Activated T-helper 2 cell treated with anti-CD3 and anti-CD28 coated beads, Interferon-gamma antibody, Interleukin-2, Interleukin-4, amounts not matched to agents 10 μg/mL and 5 μg/mL and 100 μg/mL, durations not matched to agents 14 hours and 24 hours and 36 hours (primary cell): ENCODE measurements around the gene HAND1. TPM values are rescaled to one million over a fixed set of nuclear protein-coding genes. Genes with fewer than 3 reads are reported as not detected.

Source experiments
- DNase-seq: peaks from one replicate; pipeline ENCODE4 v3.0.0; 2021; ENCODE audit warnings: low spot score
- H3K27ac Mint-ChIP-seq: one replicate; pipeline ENCODE4 v1.8.0; 2021; ENCODE audit warnings: mixed read lengths
- H3K27me3 Mint-ChIP-seq: one replicate; pipeline ENCODE4 v1.8.0; 2021; ENCODE audit warnings: low read depth, mixed read lengths
- H3K36me3 Mint-ChIP-seq: one replicate; pipeline ENCODE4 v1.8.0; 2021; ENCODE audit warnings: low read depth, mixed read lengths
- H3K4me1 Mint-ChIP-seq: one replicate; pipeline ENCODE4 v1.8.0; 2021; ENCODE audit warnings: low read depth, mixed read lengths
- H3K4me3 Mint-ChIP-seq: one replicate; pipeline ENCODE4 v1.8.0; 2021; ENCODE audit warnings: low read depth, mild to moderate bottlenecking, moderate library complexity, mixed read lengths
- H3K9me3 Mint-ChIP-seq: one replicate; pipeline ENCODE4 v1.8.0; 2021; ENCODE audit warnings: mixed read lengths
- intact Hi-C: fragments of 100-400 bp; cut with micrococcal nuclease; formaldehyde crosslinking; loops from one replicate; pipeline ENCODE4 v1.15.1; 2023
- total RNA-seq: library from RNA; stranded (reverse); gene quantifications from 2 replicates; pipeline ENCODE4 v1.2.3, GENCODE V29; 2022

Gene HAND1
- not detected in 2 replicates for total RNA-seq

DNA sequence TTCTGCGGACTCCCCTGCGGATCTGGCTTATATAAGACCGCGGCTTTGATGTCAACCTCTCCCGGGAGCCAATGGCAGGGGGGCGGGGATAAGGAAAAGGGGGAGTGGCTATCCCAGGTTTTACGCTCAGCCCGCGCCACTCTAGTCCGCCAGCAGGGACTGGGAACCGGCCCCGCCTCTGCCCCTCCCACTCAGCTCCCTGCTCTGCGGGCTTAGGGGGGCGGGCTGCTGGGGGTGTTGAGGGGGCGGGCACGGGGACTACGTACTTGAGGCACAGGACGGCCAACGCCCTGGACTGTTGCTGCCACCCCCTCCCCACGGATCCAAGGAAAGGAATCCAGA, at the start of gene HAND1:
Gene HAND1 (minus strand): TSS at position 4 of the 342 bp plus-strand sequence. CDS start 219 bp downstream, outside the sequence.
- DNase-seq: no peak
- H3K4me1 Mint-ChIP-seq: peaks cover 12% of the 10 kb centered on the region
- intact Hi-C loops: loop anchor here (5.0 kb wide), 1 partner anchor 1249 kb away; no protein-coding TSS in a partner anchor
- peaks cover 9% of the 10 kb centered on the region for H3K36me3 Mint-ChIP-seq
- H3K9me3 Mint-ChIP-seq: peaks cover 3% of the 10 kb centered on the region
- H3K4me3 Mint-ChIP-seq: no peak within 1 kb of the TSS
- no peak within 1 kb of the TSS for H3K27ac Mint-ChIP-seq
- peaks cover 82% of the 10 kb centered on the region for H3K27me3 Mint-ChIP-seq

DNA sequence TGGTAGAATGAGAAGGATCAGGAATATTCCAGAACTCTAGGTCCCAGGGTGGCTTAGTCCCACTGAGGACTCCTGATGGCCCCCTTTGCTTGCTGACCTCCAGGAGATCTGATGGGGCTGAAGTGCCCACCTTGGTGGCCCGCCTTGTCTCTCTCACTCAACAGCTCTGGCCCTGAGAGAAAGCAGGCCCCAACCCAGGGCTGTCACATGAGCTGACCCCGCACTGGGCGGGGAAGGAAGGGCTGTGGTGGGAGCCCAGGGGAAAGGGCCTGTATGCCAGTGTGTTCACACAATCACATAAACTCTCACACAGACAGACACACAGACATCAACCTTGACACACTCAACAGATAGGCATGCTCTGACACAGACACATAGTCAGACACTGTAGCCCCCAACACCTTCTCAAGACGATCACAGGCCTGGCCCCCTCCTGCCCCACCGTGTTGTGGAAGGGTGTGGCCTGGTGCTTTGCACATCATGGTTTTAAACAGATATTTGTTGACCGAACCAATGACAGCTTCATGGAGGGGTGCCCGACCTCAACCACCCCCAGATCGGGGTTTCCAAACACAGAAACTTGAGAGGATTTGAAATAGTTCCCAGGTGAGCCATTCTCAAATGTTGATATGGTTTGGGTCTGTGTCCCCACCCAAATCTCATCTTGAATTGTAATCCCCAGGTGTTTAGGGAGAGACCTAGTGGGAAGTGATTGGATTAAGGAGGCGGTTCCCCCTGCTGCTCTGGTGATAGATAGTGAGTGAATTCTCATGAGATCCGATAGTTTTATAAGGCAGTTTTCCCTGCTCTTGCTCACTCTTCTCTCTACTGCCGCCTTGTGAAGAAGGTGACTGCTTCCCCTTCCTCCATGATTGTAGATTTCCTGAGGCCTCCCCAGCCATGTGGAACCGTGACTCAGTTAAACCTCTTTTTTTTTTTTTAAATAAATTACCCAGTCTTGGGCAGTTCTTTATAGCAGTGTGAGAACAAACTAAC, 48.5 kb upstream of the HAND1 start:
- Mint-ChIP-seq H3K4me1 (no peaks in the 10 kb centered on the region), H3K36me3 (no peaks in the 10 kb centered on the region)

DNA sequence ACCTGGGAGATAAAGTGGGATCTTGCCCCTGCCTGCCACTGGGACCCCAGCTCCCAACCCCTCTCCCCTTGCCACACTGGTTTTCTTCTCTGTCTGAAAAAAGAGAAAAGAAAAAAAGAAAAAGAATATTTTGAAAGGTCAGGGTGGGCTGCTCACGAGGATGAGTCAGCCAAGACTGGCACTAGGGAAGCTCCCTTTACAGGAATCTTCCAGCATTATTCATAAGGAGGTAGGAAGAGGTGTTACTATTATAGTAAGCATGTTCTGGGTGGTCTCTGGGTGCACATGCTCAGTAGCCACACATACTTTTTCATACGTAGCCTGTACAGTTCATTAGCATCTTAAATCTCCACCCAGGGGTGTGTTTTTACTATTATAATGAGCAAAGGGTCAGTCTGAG, 46.8 kb upstream of the HAND1 start:
- no peak overlapping the region for H3K4me3 Mint-ChIP-seq
- H3K4me1 Mint-ChIP-seq: no peaks in the 10 kb centered on the region
- intact Hi-C loops: loop anchor here (10.0 kb wide), 1 partner anchor 80 kb away; no protein-coding TSS in a partner anchor
- H3K27me3 Mint-ChIP-seq: peaks cover 38% of the 10 kb centered on the region
- no peaks in the 10 kb centered on the region for H3K36me3 Mint-ChIP-seq
- no peak for DNase-seq
- H3K9me3 Mint-ChIP-seq: no peaks in the 10 kb centered on the region
- H3K27ac Mint-ChIP-seq: no peak overlapping the region

More for the DNA sequence above, 48.5 kb upstream of the HAND1 start:
- H3K9me3 Mint-ChIP-seq: no peaks in the 10 kb centered on the region
- no peak overlapping the region for H3K4me3 Mint-ChIP-seq
- DNase-seq: no peak
- H3K27ac Mint-ChIP-seq: no peak overlapping the region
- peaks cover 25% of the 10 kb centered on the region for H3K27me3 Mint-ChIP-seq
- intact Hi-C loops: loop anchor here (10.0 kb wide), 1 partner anchor 78 kb away; no protein-coding TSS in a partner anchor

DNA sequence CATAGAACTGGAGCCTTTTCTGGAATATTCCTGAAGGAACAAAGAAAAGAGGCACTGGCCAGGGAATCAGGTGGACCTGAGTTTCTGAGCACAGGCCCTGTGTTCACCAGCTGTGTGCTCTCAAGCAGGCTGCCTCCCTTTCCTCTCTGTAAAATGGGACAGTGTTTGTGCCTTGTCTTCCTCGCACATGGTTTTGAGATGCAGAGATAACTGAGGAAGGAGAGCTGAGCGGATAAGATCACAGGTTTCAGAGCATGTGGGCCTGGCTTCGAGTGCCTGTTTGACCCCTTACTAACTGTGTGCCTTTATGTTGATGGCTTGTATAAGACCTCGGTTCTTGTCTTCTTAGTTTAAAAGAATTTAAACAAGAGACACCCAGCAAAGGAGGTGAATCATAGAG, 46.2 kb upstream of the HAND1 start:
- H3K36me3 Mint-ChIP-seq: no peaks in the 10 kb centered on the region
- no peaks in the 10 kb centered on the region for H3K4me1 Mint-ChIP-seq
- peaks cover 43% of the 10 kb centered on the region for H3K27me3 Mint-ChIP-seq
- H3K27ac Mint-ChIP-seq: no peak overlapping the region
- intact Hi-C loops: loop anchor here (10.0 kb wide), 1 partner anchor 81 kb away; no protein-coding TSS in a partner anchor
- no peak for DNase-seq
- no peak overlapping the region for H3K4me3 Mint-ChIP-seq
- H3K9me3 Mint-ChIP-seq: no peaks in the 10 kb centered on the region

DNA sequence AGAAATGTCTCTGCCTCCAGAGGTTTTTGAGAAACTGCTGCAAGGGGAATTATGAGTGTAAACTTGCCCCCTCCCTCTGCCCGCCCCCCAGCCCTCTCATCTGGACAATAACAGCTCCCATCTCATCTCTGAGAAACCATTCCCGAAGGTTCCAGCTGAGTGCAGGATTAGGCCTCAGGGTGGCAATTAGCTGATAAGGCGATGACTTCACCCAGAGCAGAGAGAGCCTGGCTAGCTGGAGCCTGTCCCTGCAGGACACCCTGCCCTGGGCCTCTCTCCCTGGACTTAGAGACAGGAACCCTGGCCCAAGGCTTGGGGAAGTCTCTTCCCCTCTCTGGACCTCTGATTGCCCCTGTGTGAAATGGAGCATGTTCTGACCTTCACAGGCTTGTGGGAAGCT, 45.7 kb upstream of the HAND1 start:
- H3K27me3 Mint-ChIP-seq: peaks cover 44% of the 10 kb centered on the region
- intact Hi-C loops: loop anchor here (10.0 kb wide), 1 partner anchor 81 kb away; no protein-coding TSS in a partner anchor
- H3K9me3 Mint-ChIP-seq: no peaks in the 10 kb centered on the region
- no peak for DNase-seq
- H3K4me3 Mint-ChIP-seq: no peak overlapping the region
- H3K4me1 Mint-ChIP-seq: no peaks in the 10 kb centered on the region
- H3K36me3 Mint-ChIP-seq: no peaks in the 10 kb centered on the region
- H3K27ac Mint-ChIP-seq: no peak overlapping the region

DNA sequence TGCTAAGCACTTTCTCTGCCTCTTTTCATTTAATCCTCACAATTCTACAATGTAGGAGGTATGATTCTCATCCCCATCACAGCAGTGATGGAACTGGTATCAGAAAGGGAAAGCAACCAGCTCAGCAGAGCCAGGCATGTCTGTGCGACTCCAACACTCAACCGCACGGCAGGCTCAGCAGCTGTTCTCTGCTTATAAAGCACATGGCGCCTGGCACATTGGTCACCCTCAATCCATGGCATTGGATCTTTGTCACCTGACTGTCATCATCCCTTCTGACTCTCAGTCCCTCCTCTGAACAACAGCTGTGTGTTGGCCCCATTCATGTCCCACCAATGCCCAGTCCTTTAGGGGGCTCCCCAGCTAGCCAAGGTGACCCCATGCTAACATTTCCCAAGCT, 45.1 kb upstream of the HAND1 start:
- no peak for DNase-seq
- intact Hi-C loops: loop anchor here (10.0 kb wide), 1 partner anchor 82 kb away; no protein-coding TSS in a partner anchor
- H3K27ac Mint-ChIP-seq: no peak overlapping the region
- peaks cover 42% of the 10 kb centered on the region for H3K27me3 Mint-ChIP-seq
- H3K4me1 Mint-ChIP-seq: no peaks in the 10 kb centered on the region
- no peaks in the 10 kb centered on the region for H3K9me3 Mint-ChIP-seq
- no peak overlapping the region for H3K4me3 Mint-ChIP-seq
- H3K36me3 Mint-ChIP-seq: no peaks in the 10 kb centered on the region

DNA sequence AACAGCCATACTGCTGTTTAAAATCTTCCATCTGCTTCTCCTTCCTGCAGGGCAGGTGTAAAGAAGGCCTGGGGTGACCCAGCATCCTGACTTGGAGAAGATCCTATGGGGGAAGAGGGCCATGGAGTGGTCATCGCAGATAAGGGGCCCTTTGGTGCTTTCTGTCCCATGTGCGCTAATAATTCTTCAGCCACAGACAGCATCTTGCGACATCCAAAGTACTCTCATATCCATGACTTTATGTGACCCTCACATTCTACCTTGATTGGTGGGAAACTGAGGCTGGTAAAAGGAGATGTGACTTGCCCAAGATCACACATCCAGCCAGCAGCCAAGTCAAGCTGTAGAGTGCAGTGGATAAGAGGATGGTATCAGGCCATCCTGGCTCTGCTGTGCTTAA, 44.3 kb upstream of the HAND1 start:
- Mint-ChIP-seq H3K36me3 (no peaks in the 10 kb centered on the region), H3K9me3 (no peaks in the 10 kb centered on the region), H3K27me3 (peaks cover 38% of the 10 kb centered on the region), H3K27ac (no peak overlapping the region), H3K4me1 (no peaks in the 10 kb centered on the region), H3K4me3 (no peak overlapping the region)
- DNase-seq: no peak
- intact Hi-C loops: loop anchor here (10.0 kb wide), 1 partner anchor 83 kb away; no protein-coding TSS in a partner anchor

DNA sequence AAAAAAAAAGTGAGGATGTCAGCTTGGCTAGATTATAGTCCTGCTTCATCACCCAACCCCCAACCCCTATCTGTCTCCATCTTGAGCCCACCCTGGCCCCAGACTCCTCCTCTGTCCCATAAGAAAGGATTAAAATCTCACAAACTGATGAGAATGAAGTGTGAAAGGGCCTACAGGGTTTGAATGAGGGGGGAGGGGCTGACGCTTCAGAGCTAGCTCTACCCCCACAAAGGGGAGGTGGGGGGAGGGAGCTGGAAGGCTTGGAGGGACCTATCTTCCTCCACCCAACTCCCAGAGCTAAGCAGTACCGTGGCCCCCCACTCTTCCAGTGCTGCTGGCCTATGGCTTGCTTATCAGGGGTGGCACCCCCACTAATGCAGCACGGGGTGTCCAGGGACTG, 43.7 kb upstream of the HAND1 start:
- no peaks in the 10 kb centered on the region for H3K36me3 Mint-ChIP-seq
- no peaks in the 10 kb centered on the region for H3K4me1 Mint-ChIP-seq
- intact Hi-C loops: loop anchor here (10.0 kb wide), 1 partner anchor 83 kb away; no protein-coding TSS in a partner anchor
- H3K4me3 Mint-ChIP-seq: no peak overlapping the region
- no peak overlapping the region for H3K27ac Mint-ChIP-seq
- no peak for DNase-seq
- H3K27me3 Mint-ChIP-seq: peaks cover 38% of the 10 kb centered on the region
- H3K9me3 Mint-ChIP-seq: no peaks in the 10 kb centered on the region

DNA sequence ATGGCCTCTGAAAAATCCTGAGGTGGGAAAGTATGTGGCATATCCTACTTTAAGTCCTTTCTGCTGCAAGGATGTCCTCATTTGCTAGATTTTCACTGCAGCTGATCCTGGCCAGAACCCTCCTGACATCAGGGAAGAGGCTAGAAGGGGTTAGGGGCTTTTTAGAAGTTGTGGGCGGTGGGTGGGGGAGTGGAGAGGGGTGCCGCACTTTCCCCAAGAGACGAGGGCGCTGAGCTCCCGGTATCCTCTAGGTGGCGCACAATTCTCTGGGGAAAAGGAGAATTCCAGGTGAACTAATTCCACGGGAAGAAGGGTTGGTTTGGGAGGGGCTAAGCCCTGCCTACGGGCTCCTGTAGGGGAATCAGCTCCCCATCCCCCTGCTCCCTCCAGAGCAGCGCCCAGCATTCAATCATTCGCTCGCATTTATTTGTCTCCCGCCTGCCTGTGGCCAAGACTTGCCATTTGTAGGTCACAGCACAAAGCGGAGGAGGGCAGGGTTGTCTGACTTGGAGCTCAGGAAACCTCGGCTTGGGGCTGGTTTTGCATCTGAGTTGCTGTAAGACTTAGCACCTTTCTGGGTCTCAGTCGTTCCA, 42.9 kb upstream of the HAND1 start:
- DNase-seq: no peak
- Mint-ChIP-seq H3K4me3 (no peak overlapping the region), H3K9me3 (no peaks in the 10 kb centered on the region), H3K36me3 (no peaks in the 10 kb centered on the region), H3K27ac (no peak overlapping the region), H3K4me1 (no peaks in the 10 kb centered on the region), H3K27me3 (peaks cover 34% of the 10 kb centered on the region)
- intact Hi-C loops: loop anchor here (10.0 kb wide), 1 partner anchor 84 kb away; no protein-coding TSS in a partner anchor

DNA sequence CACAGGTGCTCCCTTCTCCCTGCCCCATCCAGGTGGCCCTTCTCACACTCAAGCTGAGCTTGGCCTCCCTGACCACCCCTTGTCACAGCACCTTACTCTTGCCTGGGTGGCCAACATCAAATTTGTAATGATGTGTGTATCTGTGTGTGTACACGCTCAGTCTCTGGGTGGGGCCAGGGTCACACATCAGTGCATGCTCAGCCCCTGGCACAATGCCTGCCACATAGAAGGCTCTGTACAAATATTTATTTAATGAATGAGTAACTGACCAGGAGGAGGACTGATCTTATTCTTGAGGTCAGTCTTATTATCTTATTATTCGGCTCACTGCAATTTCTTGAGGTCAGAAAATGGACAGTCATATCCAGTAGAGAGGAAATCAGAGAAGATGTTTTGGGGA, 41.3 kb upstream of the HAND1 start:
- H3K4me3 Mint-ChIP-seq: no peak overlapping the region
- peaks cover 36% of the 10 kb centered on the region for H3K27me3 Mint-ChIP-seq
- DNase-seq: no peak

DNA sequence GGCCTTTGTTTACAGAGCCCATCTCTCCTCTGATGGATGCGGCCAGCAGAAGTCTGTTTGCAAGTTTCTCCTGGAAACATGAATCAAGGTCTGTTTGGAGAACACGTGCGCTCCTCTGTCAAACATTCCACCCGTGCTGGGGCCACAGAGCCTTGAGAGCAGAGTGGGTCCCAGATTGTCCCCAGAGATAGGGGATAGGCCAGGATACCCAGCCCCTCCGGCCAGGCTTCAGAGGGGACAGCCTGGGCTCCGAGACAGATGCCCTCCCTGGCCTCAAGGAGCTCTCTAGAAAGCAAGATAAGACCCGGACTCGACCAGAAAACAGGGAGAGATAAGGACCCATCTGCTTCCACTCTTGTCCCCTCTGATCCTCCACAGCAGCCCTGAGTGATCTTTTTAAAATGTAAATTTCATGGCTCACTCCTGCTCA, 40.4 kb upstream of the HAND1 start:
- Mint-ChIP-seq H3K36me3 (no peaks in the 10 kb centered on the region), H3K27me3 (peaks cover 42% of the 10 kb centered on the region), H3K27ac (no peak overlapping the region), H3K4me3 (no peak overlapping the region), H3K4me1 (peaks cover 13% of the 10 kb centered on the region), H3K9me3 (no peaks in the 10 kb centered on the region)
- intact Hi-C loops: no loop called here
- DNase-seq: no peak

More for the DNA sequence above, 41.3 kb upstream of the HAND1 start:
- Mint-ChIP-seq H3K27ac (no peak overlapping the region), H3K9me3 (no peaks in the 10 kb centered on the region), H3K36me3 (no peaks in the 10 kb centered on the region), H3K4me1 (peaks cover 4% of the 10 kb centered on the region)
- intact Hi-C loops: no loop called here

DNA sequence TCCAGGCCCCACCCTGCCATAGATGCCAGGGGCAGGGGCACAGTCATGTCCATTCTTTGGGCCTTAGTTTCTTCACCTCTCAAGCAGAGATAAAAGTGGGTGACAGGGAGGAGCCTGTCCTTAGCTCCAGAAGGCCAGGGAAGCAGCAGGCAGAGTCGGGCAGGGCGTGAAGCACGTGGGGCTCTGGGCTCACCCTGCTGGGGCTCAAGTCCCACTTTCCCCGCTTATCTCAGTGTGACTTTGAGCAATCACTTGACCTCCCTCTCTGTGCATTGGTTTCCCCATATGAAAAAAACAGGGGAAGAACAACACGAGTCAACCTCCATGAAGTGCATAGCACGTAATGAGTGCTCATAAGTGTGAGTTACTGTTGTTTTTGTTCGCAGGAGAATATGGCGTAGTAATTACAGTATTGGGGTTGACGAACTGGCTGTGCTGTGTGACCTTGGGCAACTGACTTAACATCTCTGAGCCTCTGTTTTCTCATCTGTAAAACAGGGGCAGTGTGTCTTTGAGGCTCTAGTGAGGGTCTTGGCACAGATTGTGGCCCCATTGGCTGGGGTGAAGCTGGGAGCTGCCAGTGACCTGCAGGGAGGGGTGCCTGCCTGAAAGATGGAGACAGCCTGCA, 39.9 kb upstream of the HAND1 start:
- intact Hi-C loops: no loop called here
- H3K27me3 Mint-ChIP-seq: peaks cover 41% of the 10 kb centered on the region
- H3K4me1 Mint-ChIP-seq: peaks cover 14% of the 10 kb centered on the region
- no peaks in the 10 kb centered on the region for H3K9me3 Mint-ChIP-seq
- H3K27ac Mint-ChIP-seq: no peak overlapping the region
- DNase-seq: no peak
- no peak overlapping the region for H3K4me3 Mint-ChIP-seq
- H3K36me3 Mint-ChIP-seq: no peaks in the 10 kb centered on the region
